Measurements from ENCODE around the gene FUT8.

DNA sequence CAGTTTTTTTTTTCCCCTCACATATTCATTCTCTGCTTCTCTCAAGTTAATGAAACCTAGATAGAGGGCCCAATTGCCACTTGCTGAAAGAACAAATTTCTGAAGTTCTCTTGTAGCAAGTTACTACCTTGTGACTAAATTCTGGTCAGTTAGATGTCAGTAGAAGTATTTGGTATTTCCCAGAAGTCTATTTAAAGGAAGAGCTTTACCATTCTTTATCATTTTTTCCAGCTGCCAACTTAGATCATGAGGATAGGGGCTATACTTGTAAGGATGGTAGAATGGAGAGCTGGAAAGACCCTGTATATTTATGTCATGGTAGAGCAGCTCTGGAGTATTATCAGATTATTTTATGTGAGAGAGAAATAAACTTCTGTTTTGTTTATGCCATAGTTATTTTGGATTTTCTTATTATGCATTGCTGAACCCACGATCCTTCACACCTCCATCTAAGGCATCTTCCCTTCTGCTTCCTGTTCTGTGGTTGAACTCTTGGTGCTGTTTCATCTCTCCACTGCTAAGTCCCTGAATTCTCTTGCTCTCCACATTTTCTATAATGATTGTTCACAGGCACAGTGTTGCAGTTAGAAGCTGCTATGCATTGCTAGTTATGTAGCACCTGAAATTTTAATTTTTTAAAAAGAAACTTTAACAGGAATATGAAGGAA lies 25.9 kb downstream of the FUT8 start:
- TF ChIP-seq POLR2A (IDR thresholded peaks at IDR 0.05) = no peak
- TF ChIP-seq, protein P1, sequence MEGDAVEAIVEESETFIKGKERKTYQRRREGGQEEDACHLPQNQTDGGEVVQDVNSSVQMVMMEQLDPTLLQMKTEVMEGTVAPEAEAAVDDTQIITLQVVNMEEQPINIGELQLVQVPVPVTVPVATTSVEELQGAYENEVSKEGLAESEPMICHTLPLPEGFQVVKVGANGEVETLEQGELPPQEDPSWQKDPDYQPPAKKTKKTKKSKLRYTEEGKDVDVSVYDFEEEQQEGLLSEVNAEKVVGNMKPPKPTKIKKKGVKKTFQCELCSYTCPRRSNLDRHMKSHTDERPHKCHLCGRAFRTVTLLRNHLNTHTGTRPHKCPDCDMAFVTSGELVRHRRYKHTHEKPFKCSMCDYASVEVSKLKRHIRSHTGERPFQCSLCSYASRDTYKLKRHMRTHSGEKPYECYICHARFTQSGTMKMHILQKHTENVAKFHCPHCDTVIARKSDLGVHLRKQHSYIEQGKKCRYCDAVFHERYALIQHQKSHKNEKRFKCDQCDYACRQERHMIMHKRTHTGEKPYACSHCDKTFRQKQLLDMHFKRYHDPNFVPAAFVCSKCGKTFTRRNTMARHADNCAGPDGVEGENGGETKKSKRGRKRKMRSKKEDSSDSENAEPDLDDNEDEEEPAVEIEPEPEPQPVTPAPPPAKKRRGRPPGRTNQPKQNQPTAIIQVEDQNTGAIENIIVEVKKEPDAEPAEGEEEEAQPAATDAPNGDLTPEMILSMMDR (IDR thresholded peaks at IDR 0.05 in 4 of 5, conservative IDR thresholded peaks at IDR 0.05 in 1 of 5) = no peak

Measured in gastrocnemius medialis (tissue), 4 donors.